BLaER1 (cell line): ENCODE measurements around the gene ATP6V0C.
"Not testable (repeated sequence)": the region's sequence is repeated elsewhere in the genome, so short reads cannot be mapped to it uniquely, and the experiment has no call there.

Experiments used
- H3K27ac ChIP-seq: shearing (Covaris generic); formaldehyde crosslinking; 2 replicates; pipeline ENCODE4 v1.8.1; 2022
- H3K27me3 ChIP-seq: shearing (Covaris generic); formaldehyde crosslinking; 2 replicates; pipeline ENCODE4 v1.8.1; 2022
- H3K36me3 ChIP-seq: shearing (Covaris generic); formaldehyde crosslinking; 2 replicates; pipeline ENCODE4 v1.8.1; 2022
- H3K4me1 ChIP-seq: shearing (Covaris generic); formaldehyde crosslinking; 2 replicates; pipeline ENCODE4 v1.8.1; 2022
- H3K4me2 ChIP-seq: shearing (Covaris generic); formaldehyde crosslinking; 2 replicates; pipeline ENCODE4 v1.8.1; 2022
- H3K4me3 ChIP-seq: shearing (Covaris generic); formaldehyde crosslinking; 2 replicates; pipeline ENCODE4 v1.8.1; 2022
- H3K9ac ChIP-seq: shearing (Covaris generic); formaldehyde crosslinking; 2 replicates; pipeline ENCODE4 v1.8.1; 2022
- H3K9me3 ChIP-seq: shearing (Covaris generic); formaldehyde crosslinking; 2 replicates; pipeline ENCODE4 v1.8.1; 2022
- H4K20me1 ChIP-seq: shearing (Covaris generic); formaldehyde crosslinking; 2 replicates; pipeline ENCODE4 v1.8.1; 2022
- Cebpa-rat ChIP-seq: shearing (Covaris generic); IDR thresholded peaks from 2 replicates; pipeline ENCODE4 v1.8.1; 2022

Gene ATP6V0C

GRCh38 chr16:2531696-2532493 lies 18.1 kb downstream of the ATP6V0C start:
- H3K9me3 ChIP-seq: no peaks in the 10 kb centered on the region
- no peaks in the 10 kb centered on the region for H3K27me3 ChIP-seq
- peaks cover 29% of the 10 kb centered on the region for H3K4me1 ChIP-seq
- H3K36me3 ChIP-seq: peaks cover 34% of the 10 kb centered on the region
- peak overlapping the region; percentile 80 for H3K9ac ChIP-seq
- H3K27ac ChIP-seq: peak overlapping the region; percentile 80
- peaks cover 3% of the 10 kb centered on the region; the same call in 1 of the 2 replicates for H4K20me1 ChIP-seq
- TF ChIP-seq Cebpa-rat: no peak
- H3K4me3 ChIP-seq: peak overlapping the region; percentile 77
- peak overlapping the region; percentile 98 for H3K4me2 ChIP-seq

- Histone ChIP-seq H4K20me1 (no peaks in the 10 kb centered on the region), H3K4me2 (peak overlapping the region; percentile 98), H3K4me1 (peaks cover 34% of the 10 kb centered on the region), H3K27ac (peak overlapping the region; percentile 80), H3K27me3 (no peaks in the 10 kb centered on the region), H3K9me3 (no peaks in the 10 kb centered on the region), H3K9ac (peak overlapping the region; percentile 80), H3K4me3 (peak overlapping the region; percentile 77), H3K36me3 (peaks cover 28% of the 10 kb centered on the region)
- no peak for TF ChIP-seq Cebpa-rat
Measured at GRCh38 chr16:2532494-2533141, 18.9 kb downstream of the ATP6V0C start.

- H3K27me3 ChIP-seq, H3K9me3 ChIP-seq, H4K20me1 ChIP-seq: not testable (repeated sequence)
- peaks cover 22% of the 10 kb centered on the region for H3K36me3 ChIP-seq
- H3K9ac ChIP-seq: peak overlapping the region; percentile 80
- peak overlapping the region; percentile 77 for H3K4me3 ChIP-seq
- H3K27ac ChIP-seq: peak overlapping the region; percentile 80
- peaks cover 34% of the 10 kb centered on the region for H3K4me1 ChIP-seq
- H3K4me2 ChIP-seq: peak overlapping the region; percentile 98
Measured at GRCh38 chr16:2533142-2533755, 19.5 kb downstream of the ATP6V0C start.

- Histone ChIP-seq H3K4me2 (peak overlapping the region; percentile 98; the same call in 1 of the 2 replicates), H4K20me1 (peaks cover 6% of the 10 kb centered on the region), H3K9ac (no peak overlapping the region), H3K4me1 (peaks cover 37% of the 10 kb centered on the region), H3K36me3 (peaks cover 15% of the 10 kb centered on the region), H3K4me3 (no peak overlapping the region), H3K27ac (no peak overlapping the region), H3K27me3 (no peaks in the 10 kb centered on the region), H3K9me3 (no peaks in the 10 kb centered on the region)
- no peak for TF ChIP-seq Cebpa-rat
Measured at GRCh38 chr16:2533912-2534311, 20.2 kb downstream of the ATP6V0C start.

GRCh38 chr16:2534335-2534734 lies 20.6 kb downstream of the ATP6V0C start:
- H3K9me3 ChIP-seq, H3K9ac ChIP-seq, H3K4me3 ChIP-seq, H3K27ac ChIP-seq, H3K4me2 ChIP-seq, H4K20me1 ChIP-seq, H3K27me3 ChIP-seq: not testable (repeated sequence)
- Histone ChIP-seq H3K4me1 (peaks cover 41% of the 10 kb centered on the region), H3K36me3 (peaks cover 11% of the 10 kb centered on the region)

GRCh38 chr16:2535625-2536013 lies 21.9 kb downstream of the ATP6V0C start:
- no peak overlapping the region for H3K4me2 ChIP-seq
- H3K27ac ChIP-seq: no peak overlapping the region
- H3K9ac ChIP-seq: no peak overlapping the region
- peaks cover 23% of the 10 kb centered on the region for H4K20me1 ChIP-seq
- peaks cover 53% of the 10 kb centered on the region for H3K4me1 ChIP-seq
- no peak overlapping the region for H3K4me3 ChIP-seq
- TF ChIP-seq Cebpa-rat: no peak
- H3K36me3 ChIP-seq: no peaks in the 10 kb centered on the region
- H3K9me3 ChIP-seq: no peaks in the 10 kb centered on the region
- no peaks in the 10 kb centered on the region for H3K27me3 ChIP-seq

GRCh38 chr16:2537451-2538379 lies 24.0 kb downstream of the ATP6V0C start, which contains the start of gene PDPK1:
PDPK1 (plus strand) TSS chr16:2538021; CDS start chr16:2538113, 92 bp downstream.
- Histone ChIP-seq H3K27me3 (no peaks in the 10 kb centered on the region), H3K4me3 (peak within 1 kb of the TSS; percentile 86), H3K9me3 (no peaks in the 10 kb centered on the region)

GRCh38 chr16:2539192-2539844 lies 25.6 kb downstream of the ATP6V0C start:
- H3K27ac ChIP-seq, H3K9me3 ChIP-seq, H3K36me3 ChIP-seq, H3K27me3 ChIP-seq: not testable (repeated sequence)
- peaks cover 50% of the 10 kb centered on the region for H4K20me1 ChIP-seq
- peak overlapping the region; percentile 85 for H3K9ac ChIP-seq
- H3K4me3 ChIP-seq: peak overlapping the region; percentile 86
- peak overlapping the region; percentile 87 for H3K4me2 ChIP-seq
- peaks cover 41% of the 10 kb centered on the region for H3K4me1 ChIP-seq

More at GRCh38 chr16:2537451-2538379, 24.0 kb downstream of the ATP6V0C start, which contains the start of gene PDPK1:
- no peak for TF ChIP-seq Cebpa-rat
- H3K4me2 ChIP-seq: peak within 1 kb of the TSS; percentile 87
- H3K36me3 ChIP-seq: 0 out of 2 replicates have a peak, but pooled peaks cover 4% of the 10 kb centered on the region
- peak within 1 kb of the TSS; percentile 78 for H3K27ac ChIP-seq
- H3K9ac ChIP-seq: peak within 1 kb of the TSS; percentile 85
- H4K20me1 ChIP-seq: peaks cover 40% of the 10 kb centered on the region
- peaks cover 52% of the 10 kb centered on the region for H3K4me1 ChIP-seq

- H3K4me3 ChIP-seq, H3K36me3 ChIP-seq: not testable (repeated sequence)
- H3K4me2 ChIP-seq: peak overlapping the region; percentile 87
Measured at GRCh38 chr16:2539845-2540458, 26.2 kb downstream of the ATP6V0C start.

GRCh38 chr16:2540912-2541311 lies 27.2 kb downstream of the ATP6V0C start:
- peaks cover 51% of the 10 kb centered on the region for H3K4me1 ChIP-seq
- H3K9me3 ChIP-seq, H3K27ac ChIP-seq, H3K36me3 ChIP-seq, H3K27me3 ChIP-seq, H3K9ac ChIP-seq, H3K4me3 ChIP-seq: not testable (repeated sequence)
- H3K4me2 ChIP-seq: peak overlapping the region; percentile 19; the same call in 1 of the 2 replicates
- H4K20me1 ChIP-seq: peaks cover 66% of the 10 kb centered on the region

More at GRCh38 chr16:2539845-2540458, 26.2 kb downstream of the ATP6V0C start:
- not testable (repeated sequence) for H3K27me3 ChIP-seq, H3K9ac ChIP-seq, H3K9me3 ChIP-seq, H3K27ac ChIP-seq
- Histone ChIP-seq H4K20me1 (peaks cover 56% of the 10 kb centered on the region), H3K4me1 (peaks cover 42% of the 10 kb centered on the region)

- Histone ChIP-seq H4K20me1 (peaks cover 71% of the 10 kb centered on the region), H3K4me1 (peaks cover 54% of the 10 kb centered on the region)
Measured at GRCh38 chr16:2541409-2541808, 27.7 kb downstream of the ATP6V0C start.

GRCh38 chr16:2543771-2544170 lies 30.0 kb downstream of the ATP6V0C start:
- not testable (repeated sequence) for H3K9ac ChIP-seq, H3K27me3 ChIP-seq, H3K4me3 ChIP-seq, H3K4me2 ChIP-seq, H3K27ac ChIP-seq, H3K9me3 ChIP-seq, H3K36me3 ChIP-seq
- Histone ChIP-seq H3K4me1 (peaks cover 46% of the 10 kb centered on the region), H4K20me1 (peaks cover 70% of the 10 kb centered on the region)

More at GRCh38 chr16:2541409-2541808, 27.7 kb downstream of the ATP6V0C start:
- not testable (repeated sequence) for H3K9me3 ChIP-seq, H3K27me3 ChIP-seq, H3K36me3 ChIP-seq, H3K9ac ChIP-seq, H3K27ac ChIP-seq, H3K4me3 ChIP-seq
- peak overlapping the region; percentile 19; the same call in 1 of the 2 replicates for H3K4me2 ChIP-seq
